GM19023 (cell line): ENCODE measurements around the gene CLK3.
A peak's percentile ranks its signal among the peaks of the same experiment; 100 is the strongest.
"Not testable (repeated sequence)": the region's sequence is repeated elsewhere in the genome, so short reads cannot be mapped to it uniquely, and the experiment has no call there.

ENCODE experiments used
- ATAC-seq: cut with Tn5 transposase; IDR thresholded peaks from one replicate; pipeline ENCODE4 v1.9.1; 2021; ENCODE audit warnings: mild to moderate bottlenecking, moderate library complexity; ENCODE audit not compliant: unreplicated experiment

CLK3 gene

DNA sequence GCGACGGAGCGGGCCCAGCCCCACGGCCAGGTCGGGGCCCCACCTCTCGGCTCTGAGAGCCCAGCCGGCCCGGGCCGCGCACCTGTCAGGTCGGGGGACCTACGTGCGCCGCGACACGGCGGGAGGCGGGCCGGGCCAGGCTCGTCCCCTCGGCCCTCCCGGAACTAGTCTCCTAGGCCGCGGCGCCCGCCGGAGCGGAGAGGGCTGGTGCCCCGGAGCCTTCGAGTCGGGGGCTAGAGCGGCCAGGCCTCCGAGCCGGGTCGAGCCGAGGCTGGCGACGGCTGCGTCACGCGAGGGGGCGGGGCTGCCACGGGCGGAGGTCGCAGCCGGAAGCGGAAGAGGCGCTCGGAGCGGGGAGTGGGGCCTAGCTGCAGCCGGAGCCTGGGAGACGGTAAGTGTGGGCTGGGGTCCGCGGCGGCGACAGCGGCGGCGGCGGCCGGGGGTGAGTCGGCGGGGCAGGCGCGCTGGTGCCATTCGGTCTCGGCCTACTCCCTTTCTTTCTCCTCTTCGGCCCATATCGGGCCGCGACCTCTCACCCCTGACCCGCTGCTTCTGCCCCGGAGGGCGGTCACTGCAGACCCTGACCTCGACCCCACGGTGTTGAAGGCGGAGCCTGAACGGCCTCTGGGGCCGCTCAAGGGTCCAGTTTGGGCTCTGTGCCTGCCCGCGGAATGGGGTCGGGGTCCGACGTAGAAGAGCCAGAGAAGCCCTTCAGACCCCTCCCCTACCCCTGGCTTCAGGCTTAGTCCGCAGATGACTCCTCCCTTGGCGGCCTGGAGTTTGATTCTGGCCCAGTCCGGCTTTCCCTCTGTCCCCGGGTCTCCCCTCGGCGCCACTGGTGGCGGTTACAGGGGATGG, at the start of gene CLK3:
CLK3 (plus strand) TSS at position 329 of the 858 bp plus-strand sequence. CDS start 3,361 bp downstream, outside the sequence.
- ATAC-seq, result peak; percentile 66

DNA sequence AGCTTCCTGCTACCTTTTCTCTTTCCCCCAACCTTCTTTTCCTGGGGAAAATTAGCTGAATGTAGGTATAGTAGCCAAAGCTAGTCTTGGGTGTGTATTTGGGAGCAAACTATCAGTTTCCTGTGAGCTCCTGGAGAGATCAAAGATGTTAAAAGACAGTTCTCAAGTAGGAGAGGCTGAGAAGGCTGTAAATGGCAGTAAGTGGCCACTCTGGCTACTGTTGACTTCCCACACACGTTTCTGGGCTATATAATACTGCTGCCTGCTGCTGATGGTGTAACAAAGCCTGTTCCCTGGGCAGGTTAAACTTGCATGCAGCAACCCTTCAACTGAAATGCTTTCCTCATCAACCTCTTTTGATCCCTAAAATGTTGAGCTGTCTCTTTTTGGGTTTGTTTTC, 47.0 kb upstream of the CLK3 start:
- no peak for ATAC-seq

DNA sequence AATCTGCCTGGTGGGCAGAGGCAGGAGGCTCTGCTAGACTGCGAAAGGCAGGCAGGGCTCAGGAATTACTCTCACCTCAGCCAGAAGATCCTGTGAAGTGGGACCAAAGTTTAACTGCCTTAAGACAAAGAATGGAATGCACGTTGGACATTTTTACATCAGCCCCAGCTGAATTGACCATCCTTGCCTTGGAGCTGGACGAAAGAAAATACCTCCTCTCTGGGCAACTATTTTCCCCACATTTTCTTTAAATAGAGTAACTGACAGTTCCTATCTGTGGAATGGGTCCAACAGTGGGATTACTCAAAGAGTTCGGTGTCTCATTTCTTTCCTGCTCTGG, 45.9 kb upstream of the CLK3 start:
- ATAC-seq, result no peak

DNA sequence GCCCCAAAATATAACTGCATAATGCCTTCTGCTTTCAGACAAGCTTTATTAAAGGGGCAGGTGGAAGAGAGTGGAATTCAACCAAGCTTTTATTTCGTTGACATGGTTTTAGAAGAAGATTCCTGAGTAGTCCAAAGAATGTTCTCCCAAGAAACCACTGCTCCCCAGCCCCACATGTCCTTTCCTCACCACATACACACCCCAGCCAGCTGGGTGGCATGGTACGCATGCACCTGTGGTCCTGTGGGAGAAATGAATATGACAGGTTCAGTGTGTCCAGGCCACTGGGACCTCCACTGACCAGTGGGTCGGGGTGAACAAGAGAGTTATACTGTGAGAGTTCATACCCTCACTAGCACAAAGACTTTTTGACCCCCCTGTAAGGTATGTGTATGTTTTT, 44.4 kb upstream of the CLK3 start:
- no peak for ATAC-seq

DNA sequence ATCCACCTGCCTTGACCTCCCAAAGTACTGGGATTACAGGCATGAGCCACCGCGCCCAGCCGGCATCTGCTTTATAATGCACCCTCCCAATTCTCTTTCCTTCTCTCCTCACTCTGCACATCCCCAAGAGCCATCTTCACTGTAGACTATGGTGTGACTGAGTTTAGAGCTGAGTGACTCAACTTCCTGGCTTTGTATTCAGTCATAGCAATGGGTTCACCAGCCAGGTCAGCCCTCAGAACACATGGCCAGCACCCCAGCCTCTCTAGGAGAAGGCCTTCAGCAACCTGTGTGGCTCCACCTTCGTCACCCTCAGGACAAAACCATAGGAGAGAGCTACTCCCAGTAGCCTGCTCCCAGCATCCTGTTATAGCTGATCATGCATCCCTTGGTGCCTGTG, 41.6 kb upstream of the CLK3 start:
- ATAC-seq, result no peak

DNA sequence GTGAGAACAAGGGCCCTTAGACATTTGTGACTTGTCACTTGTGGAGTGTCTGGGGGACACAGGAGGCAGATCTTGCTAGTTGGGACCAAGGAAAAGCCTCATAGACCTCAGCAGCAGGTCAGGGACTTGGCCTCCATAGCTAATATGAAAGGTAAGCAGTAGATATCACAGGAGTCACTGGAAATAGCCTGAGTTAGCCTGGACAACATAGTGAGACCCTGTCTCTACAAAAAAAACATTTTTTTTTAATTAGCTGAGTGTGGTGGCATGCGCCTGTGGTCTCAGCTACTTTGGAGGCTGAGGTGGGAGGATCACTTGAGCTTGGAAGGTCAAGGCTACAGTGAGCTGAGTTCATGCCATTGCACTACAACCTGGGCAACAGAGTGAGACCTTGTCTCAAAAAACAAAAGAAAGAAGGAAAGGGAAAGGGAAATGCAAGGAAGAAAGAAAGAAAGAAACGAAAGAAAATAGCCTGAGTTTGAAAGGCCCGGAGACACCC, 37.1 kb upstream of the CLK3 start:
- no peak for ATAC-seq

DNA sequence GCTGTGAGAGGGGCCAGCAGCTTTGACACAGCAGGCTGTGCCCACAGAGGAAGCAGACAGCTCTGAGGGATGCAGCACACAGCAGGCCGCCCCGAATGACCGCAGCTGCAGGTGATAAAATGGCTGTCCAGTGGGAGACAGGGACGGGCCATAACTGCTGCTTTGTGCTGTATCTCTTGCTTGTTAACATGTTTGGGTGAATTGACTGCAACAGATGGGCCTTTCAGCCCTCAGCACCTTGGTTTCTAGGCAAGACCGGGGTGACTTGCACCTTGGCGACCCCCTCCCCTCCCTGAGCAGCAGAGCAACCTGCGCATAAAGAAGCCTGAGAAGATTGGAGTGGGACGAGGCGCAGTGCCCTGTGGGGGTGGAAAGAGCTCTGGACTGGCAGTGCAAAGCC, 36.6 kb upstream of the CLK3 start:
- ATAC-seq, result no peak

DNA sequence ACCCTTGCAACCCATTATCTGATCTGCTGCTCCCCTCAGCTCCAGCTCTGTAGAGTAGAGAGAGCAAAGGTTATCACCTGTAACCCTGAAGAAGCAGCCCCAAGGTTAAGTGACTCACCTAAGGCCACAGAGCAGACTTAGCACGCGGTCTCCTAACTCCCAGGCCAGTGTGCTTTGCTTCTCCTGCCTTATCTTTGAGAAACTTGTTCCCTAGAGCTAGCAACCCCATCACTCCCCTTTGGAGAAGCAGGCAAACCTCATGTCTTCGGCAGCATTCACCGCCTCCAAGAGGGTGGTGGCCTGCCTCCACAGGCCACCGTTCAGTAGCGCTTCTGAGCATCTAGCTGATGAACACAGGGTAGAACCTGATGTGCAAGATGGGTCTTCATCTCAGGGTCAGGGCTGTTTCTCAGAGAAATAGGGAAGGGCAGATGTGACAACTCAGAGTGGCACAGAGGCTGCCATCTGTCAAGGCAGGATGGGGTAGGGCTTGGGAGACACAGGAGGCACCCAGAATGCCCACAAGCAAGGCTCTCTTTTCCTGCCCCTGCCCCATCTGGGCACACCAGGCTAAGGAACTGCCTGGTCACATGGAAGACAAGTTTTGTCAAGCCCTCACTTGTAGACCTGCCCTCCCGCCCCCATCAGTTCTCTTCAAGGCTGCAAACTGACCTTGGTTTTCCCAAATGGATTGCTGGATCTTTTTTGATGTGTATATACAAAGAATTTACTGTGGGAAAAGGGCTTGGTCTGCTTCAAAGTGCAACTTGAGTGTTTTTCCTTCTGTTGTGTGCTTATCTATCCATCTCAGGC, 34.9 kb upstream of the CLK3 start:
- no peak for ATAC-seq

DNA sequence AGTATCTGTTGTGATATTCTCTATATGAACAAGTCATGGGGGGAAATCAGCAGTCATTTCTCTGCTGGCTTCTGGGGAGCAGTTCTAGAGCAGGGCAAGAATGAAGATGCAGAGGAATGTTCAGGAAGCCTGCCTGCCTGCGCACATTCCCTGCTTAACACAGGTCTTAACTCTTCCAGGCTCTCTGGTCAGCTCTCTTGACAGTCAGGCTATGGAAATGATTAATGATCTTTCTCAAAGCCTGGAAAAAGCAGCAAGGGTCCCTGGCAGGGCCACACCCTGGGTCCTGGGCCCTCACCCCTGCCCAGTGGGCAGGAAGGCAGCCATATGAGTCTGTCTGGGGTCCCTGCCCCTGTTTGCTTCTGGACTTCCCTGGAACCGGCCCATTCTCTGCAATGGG, 31.4 kb upstream of the CLK3 start:
- no peak for ATAC-seq

DNA sequence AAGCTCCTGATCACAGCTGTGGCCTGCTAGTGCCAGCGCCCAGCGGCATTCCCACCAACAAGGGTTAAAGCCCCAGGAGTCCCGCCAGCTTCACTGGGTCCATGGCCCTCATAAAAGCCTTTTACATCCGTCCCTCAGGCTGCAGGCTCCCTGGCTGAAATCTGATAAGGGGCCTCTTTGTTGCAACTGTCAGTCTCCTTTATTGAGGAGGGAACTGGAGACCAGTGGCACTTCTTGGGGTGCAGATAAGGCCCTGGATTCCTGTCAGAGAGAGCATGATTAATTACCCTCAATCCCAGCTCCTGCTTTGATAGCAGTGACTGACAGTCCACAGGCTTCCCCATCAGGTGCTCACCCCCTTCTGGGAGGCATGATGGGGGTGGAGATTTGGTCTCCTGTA, 30.9 kb upstream of the CLK3 start:
- no peak for ATAC-seq

DNA sequence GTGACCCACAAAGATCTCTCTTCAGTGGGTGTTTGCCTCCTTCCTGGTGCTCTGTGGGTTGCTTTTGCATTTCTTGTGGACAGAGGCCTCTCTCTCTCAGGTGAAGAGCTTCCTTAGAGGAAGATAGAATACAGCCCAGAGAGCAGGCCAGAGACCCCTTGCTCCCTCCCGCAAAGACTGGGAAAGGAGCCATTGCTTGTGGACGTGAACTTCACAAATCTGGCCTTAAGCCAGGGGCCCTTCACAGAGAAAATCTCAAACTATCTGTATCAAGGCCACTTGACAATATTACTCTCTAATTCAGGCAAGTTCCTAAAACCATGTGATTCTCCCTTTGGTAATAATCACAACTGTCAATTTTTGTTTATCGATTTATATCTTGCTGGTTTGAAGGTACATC, 30.4 kb upstream of the CLK3 start:
- ATAC-seq, result no peak

DNA sequence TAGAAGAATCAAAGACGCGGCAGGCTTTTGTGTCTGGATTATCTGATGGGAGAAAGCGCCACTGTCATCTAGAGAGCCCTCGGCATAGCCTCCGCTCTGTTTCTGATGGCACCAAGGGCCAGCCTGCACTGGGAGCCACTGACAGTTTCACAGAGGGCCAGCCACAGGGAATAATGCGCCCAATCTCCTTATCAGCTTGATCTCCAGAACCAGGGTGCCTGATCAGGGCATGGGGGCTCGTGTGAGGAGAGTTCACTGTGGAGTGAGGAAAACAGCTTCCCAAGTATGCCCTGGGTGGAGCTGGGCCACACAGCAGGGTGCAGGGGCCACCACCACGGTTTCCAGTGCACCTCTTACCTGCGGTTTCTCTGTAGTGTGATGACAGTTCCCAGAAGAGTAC, 29.8 kb upstream of the CLK3 start:
- ATAC-seq, result no peak

DNA sequence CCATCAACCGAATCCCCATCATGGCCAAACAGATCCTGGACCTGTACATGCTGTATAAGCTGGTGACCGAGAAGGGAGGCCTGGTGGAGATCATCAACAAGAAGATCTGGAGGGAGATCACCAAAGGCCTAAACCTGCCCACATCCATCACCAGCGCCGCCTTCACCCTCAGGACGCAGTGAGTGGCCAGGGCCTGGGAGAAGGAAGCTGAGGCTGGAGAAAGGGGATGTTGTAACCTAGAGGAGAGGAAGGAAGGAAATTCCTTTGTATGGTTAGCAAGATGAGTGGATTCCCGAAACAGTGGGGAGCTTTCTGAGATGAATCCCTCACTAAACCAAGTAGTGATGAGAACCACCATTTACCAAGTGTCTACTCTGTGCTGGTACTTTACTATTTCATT, 25.8 kb upstream of the CLK3 start:
- no peak for ATAC-seq

DNA sequence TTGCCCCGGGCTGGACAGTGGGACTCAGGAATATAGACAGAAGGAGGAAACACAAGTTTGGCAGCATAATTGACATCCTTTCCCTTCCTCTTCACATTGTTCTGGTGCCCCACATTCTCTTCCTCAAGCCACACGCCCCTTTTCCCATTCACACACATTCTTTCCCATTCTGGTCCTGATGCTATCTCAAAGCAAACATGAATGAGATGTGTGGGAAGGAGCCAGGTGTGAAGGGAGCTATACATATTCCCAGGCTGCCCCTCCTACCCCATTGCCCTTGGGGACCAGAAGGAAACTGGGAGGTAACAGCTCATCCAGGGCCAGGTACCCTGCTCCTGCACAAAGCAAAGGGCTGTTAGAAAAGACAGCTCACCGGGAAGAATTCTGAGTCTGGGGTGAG, 23.4 kb upstream of the CLK3 start:
- no peak for ATAC-seq

DNA sequence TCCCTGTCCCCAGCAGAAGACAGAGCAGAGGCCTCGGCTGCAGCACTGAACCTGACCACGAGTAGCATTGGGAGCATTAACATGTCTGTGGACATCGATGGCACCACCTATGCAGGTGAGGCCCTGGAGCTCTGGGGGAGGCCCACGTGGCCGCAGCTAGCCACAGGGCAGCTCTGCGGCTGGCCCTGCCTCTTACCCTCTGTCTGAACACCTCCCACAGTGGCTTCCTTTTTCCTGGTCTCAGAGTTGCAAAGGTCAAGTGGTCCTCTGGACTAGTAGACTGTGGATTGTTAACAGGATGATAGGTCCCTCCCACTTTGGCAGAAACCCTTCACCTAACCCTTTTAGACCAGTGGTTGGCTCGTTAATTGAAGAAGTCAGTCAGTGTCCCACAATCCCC, 22.5 kb upstream of the CLK3 start:
- no peak for ATAC-seq

DNA sequence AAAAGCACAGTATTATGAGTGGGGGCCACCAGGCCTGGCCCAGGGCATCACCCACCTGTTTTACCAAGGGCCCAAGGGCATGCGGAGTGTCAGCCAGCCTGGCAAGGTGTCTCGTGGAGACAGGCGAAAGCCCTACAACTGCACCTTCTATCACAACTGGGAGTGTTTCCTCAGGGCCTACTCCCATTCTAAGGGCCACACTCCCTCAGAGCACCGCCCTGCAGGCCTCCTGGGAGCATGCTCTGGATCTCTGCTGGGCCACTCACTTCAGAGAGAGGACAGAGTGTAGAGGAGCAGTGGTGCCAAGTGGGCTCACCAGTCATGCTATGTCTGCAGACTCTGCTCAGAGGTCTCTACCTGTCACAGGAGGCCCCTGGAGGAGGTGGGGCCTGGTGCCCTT, 21.2 kb upstream of the CLK3 start:
- ATAC-seq, result no peak

DNA sequence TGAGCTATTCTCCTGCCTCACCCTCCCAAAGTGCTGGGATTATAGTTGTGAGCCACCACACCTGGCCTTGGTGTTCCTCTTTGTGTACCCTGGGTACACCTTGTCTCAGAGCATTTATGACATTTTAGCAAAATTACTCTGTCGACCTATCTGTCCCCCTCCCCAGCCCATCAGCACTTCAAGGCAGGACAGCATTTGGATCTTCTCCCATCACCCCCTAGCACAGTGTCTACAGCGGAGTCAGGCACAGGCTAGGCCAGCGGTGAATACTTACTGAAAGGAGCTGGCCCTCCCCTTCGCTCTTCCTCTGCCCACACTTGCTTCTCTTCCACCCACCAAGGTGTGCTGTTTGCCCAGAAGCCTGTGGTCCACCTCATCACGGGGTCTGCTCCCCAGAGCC, 20.4 kb upstream of the CLK3 start:
- no peak for ATAC-seq

DNA sequence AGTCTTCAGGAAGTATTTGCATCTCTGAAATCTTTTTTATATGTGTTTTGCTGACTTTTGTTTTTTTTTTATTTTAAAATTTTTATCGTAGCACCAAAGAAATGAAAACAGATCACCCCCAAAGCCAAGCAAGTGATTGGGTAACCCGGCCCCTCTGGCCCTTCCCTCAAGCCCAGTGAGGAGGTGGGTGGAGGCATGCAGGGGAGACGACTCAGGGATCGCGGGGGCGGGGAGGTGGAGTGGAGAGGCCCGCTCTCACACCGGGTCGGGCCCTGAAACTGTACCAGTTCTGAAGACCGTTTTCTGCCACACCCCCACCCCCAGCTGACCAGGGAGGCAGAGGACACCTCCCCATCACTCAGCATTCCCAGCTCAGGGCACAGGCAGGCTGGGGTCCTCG, 18.9 kb upstream of the CLK3 start:
- not testable (repeated sequence) for ATAC-seq

DNA sequence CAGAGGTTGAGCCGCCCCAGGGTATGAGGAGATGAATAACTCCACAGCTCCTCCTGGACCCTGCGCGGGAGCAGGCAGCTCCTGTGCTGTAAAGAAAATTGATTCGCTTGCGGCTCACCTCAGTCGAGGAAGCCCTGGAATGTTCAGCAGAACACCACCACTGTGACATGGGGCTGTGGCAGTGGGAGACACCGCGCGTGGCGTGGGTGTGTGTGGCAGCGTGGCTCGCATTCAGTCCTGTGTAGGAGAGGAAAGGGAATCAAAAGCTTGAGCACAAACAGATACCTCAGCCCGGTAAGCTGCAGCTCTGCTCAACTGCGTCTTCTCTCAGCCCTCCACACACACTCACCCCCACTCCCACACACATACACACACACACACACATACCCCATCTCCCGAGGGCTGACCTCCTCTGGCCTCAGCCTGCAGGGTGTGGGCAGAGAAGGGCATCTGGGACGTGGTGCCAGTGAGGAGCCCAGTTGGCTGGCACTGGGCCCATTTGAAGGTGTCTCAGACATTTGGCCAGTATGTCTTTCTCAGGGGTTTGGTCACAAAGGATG, 18.4 kb upstream of the CLK3 start:
- not testable (repeated sequence) for ATAC-seq

DNA sequence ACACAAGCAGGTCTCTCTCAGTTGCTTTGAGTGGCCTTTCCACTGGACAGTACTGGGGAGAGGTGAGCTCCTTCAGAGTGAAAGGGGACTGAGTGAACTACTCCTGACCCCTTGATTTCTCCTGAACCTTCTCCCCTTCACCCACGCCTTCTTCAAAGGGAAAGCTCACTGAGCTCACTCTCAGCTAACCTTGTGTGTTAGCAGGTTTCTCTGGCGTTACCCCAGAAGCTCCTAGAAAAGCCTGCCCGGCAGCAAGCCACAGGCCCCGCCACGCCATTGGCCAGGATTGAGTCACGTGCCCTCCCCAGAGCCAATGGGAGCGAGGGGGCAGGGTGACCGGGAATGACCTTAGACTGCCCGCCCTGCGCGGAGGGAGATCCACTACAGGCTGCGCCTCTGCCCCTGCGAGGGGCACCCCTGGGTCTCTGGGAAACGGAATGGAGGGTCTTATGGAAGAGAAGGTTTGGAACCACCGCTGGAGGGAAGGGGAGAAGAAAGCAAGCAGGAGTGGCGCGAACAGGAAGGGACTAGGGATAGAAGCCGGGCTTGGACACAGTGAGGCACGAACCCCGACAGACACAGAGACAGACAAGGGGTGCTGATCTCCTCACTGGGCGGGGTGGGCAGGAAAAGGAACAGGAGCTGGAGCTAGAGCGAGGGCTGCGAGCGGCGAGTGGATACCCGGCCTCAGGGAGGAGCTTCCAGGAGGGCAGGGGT, 17.4 kb upstream of the CLK3 start:
- peak; percentile 93 for ATAC-seq

DNA sequence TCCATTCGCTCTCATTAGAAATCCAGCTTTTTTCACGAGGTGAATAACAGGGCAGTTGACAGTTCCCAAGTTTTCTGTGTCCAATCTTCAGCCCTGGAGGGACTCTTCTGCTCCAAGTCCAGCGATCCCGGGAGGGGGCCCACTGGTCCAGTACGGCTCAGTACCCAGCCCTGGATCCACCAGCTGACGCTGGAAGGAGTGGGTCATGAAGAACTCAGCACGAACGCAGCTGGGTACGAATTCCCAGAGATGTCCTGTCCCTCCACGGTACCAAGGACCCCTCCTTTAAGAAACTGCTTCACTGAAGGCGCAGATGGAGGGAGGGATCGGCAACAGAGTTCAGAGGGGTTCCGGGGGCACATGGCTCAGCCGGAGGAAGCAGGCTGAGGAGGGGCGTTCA, 16.5 kb upstream of the CLK3 start:
- no peak for ATAC-seq
